ENCODE data around the gene CCDC192. TPM values are rescaled to one million over a fixed set of nuclear protein-coding genes. Genes with fewer than 3 reads are reported as not detected.

CCDC192 gene
- total RNA-seq, 1 experiment from 2014 or later: 0.52 TPM

DNA sequence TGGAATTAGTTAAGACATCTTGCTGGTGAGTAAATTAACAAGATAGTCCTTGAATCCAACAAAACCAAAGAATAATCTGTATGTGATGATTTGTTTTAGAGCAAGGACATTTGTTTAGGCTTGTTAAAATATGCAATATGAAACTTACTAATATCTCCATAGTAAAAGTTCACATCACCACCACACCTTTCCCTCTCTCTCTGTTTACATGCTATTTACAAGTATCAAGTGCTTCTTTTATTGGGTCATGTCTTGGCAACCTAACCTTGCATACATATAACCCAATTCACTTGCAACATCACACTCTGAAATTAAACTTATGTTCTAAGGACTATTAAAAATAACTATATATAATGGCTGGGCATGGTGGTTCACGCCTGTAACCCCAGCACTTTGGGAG, 161.3 kb downstream of the CCDC192 start:
- H3K36me3 Mint-ChIP-seq: no peaks in the 10 kb centered on the region
- peaks cover 3% of the 10 kb centered on the region; the same call in 1 of the 2 replicates for H3K27me3 Mint-ChIP-seq (ENCODE audit: low read depth)
- no peaks in the 10 kb centered on the region for H3K4me1 Mint-ChIP-seq
- no peak for ATAC-seq
- TF ChIP-seq NR2C2 (CRISPR knock-in tag; IDR thresholded peaks at IDR 0.05) (no peak), ZBTB43 (CRISPR knock-in tag; IDR thresholded peaks at IDR 0.05) (no peak), ZNF219 (CRISPR knock-in tag; IDR thresholded peaks at IDR 0.05; ENCODE audit: borderline replicate concordance) (no peak), CBFB (CRISPR knock-in tag; IDR thresholded peaks at IDR 0.05; ENCODE audit: low read depth) (no peak), OVOL2 (CRISPR knock-in tag; IDR thresholded peaks at IDR 0.05; ENCODE audit: borderline replicate concordance) (no peak), AR (CRISPR knock-in tag; IDR thresholded peaks at IDR 0.05) (no peak), ZNF232 (CRISPR knock-in tag; IDR thresholded peaks at IDR 0.05) (no peak), ZNF138 (CRISPR knock-in tag; conservative IDR thresholded peaks at IDR 0.05) (no peak), SMAD4 (CRISPR knock-in tag; IDR thresholded peaks at IDR 0.05) (no peak), CREM (CRISPR knock-in tag; IDR thresholded peaks at IDR 0.05) (no peak)
- TF ChIP-seq, protein P1, sequence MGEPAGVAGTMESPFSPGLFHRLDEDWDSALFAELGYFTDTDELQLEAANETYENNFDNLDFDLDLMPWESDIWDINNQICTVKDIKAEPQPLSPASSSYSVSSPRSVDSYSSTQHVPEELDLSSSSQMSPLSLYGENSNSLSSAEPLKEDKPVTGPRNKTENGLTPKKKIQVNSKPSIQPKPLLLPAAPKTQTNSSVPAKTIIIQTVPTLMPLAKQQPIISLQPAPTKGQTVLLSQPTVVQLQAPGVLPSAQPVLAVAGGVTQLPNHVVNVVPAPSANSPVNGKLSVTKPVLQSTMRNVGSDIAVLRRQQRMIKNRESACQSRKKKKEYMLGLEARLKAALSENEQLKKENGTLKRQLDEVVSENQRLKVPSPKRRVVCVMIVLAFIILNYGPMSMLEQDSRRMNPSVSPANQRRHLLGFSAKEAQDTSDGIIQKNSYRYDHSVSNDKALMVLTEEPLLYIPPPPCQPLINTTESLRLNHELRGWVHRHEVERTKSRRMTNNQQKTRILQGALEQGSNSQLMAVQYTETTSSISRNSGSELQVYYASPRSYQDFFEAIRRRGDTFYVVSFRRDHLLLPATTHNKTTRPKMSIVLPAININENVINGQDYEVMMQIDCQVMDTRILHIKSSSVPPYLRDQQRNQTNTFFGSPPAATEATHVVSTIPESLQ (CRISPR knock-in tag; IDR thresholded peaks at IDR 0.05): no peak
- TF ChIP-seq, protein P2, sequence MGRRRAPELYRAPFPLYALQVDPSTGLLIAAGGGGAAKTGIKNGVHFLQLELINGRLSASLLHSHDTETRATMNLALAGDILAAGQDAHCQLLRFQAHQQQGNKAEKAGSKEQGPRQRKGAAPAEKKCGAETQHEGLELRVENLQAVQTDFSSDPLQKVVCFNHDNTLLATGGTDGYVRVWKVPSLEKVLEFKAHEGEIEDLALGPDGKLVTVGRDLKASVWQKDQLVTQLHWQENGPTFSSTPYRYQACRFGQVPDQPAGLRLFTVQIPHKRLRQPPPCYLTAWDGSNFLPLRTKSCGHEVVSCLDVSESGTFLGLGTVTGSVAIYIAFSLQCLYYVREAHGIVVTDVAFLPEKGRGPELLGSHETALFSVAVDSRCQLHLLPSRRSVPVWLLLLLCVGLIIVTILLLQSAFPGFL (CRISPR knock-in tag; IDR thresholded peaks at IDR 0.05; ENCODE audit: borderline replicate concordance): no peak
- H3K27ac Mint-ChIP-seq: no peak overlapping the region
- no peak overlapping the region for H3K4me3 Mint-ChIP-seq
- DNase-seq (ENCODE audit: low spot score): no peak
- ChIA-PET POLR2A (no interaction called here), CTCF (interaction anchor here (0.6 to 1.7 kb wide), 7 partner anchors 11 to 301 kb away, joined by 3 to 11 read pairs (median 8); no protein-coding TSS in a partner anchor)
- no peaks in the 10 kb centered on the region for H3K9me3 Mint-ChIP-seq

DNA sequence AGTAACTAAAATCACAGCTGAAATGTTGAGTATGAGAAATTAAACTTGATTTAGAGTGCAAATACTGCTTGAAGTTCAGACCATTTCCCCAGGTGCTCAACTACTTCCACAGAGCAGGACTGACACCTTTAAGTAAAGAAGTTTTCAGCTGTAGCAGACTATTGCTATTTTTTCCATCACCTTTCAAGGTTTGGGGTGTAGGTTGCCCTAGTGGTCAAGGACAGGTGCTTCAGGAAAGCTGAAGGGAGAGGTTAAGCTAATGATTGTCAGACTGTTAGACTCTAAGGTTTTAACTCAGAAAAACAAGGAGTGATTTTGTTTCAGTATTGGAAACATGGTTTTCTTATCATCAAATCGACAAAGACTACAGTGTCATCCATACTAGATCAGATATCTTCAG, 162.1 kb downstream of the CCDC192 start:
- Mint-ChIP-seq H3K4me1 (no peaks in the 10 kb centered on the region), H3K27ac (no peak overlapping the region), H3K27me3 (ENCODE audit: low read depth) (no peaks in the 10 kb centered on the region), H3K4me3 (no peak overlapping the region), H3K36me3 (no peaks in the 10 kb centered on the region), H3K9me3 (no peaks in the 10 kb centered on the region)
- CTCF ChIA-PET: interaction anchor here (0.6 to 3.1 kb wide), 21 partner anchors 9 to 302 kb away, joined by 3 to 24 read pairs (median 4); no protein-coding TSS in a partner anchor
- peak; percentile 71 for ATAC-seq
- POLR2A ChIA-PET: no interaction called here
- no peak for DNase-seq (ENCODE audit: low spot score)
- TF ChIP-seq ATF1 (CRISPR knock-in tag; IDR thresholded peaks at IDR 0.05) (no peak), MYBL2 (CRISPR knock-in tag; IDR thresholded peaks at IDR 0.05) (no peak), E2F1 (CRISPR knock-in tag; IDR thresholded peaks at IDR 0.05) (no peak), E2F5 (CRISPR knock-in tag; IDR thresholded peaks at IDR 0.05) (no peak), MAX (CRISPR knock-in tag; IDR thresholded peaks at IDR 0.05) (no peak), SOX15 (CRISPR knock-in tag; IDR thresholded peaks at IDR 0.05) (no peak), HMGA2 (CRISPR knock-in tag; IDR thresholded peaks at IDR 0.05) (no peak), ZSCAN18 (CRISPR knock-in tag; IDR thresholded peaks at IDR 0.05) (no peak), TCF7 (CRISPR knock-in tag; IDR thresholded peaks at IDR 0.05; ENCODE audit: low read depth) (no peak)
- TF ChIP-seq, protein P3, sequence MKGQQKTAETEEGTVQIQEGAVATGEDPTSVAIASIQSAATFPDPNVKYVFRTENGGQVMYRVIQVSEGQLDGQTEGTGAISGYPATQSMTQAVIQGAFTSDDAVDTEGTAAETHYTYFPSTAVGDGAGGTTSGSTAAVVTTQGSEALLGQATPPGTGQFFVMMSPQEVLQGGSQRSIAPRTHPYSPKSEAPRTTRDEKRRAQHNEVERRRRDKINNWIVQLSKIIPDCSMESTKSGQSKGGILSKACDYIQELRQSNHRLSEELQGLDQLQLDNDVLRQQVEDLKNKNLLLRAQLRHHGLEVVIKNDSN (CRISPR knock-in tag; IDR thresholded peaks at IDR 0.05): no peak
- TF ChIP-seq, protein P4, sequence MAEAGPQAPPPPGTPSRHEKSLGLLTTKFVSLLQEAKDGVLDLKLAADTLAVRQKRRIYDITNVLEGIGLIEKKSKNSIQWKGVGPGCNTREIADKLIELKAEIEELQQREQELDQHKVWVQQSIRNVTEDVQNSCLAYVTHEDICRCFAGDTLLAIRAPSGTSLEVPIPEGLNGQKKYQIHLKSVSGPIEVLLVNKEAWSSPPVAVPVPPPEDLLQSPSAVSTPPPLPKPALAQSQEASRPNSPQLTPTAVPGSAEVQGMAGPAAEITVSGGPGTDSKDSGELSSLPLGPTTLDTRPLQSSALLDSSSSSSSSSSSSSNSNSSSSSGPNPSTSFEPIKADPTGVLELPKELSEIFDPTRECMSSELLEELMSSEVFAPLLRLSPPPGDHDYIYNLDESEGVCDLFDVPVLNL (CRISPR knock-in tag; IDR thresholded peaks at IDR 0.05; ENCODE audit: borderline replicate concordance, low read depth): no peak

Data from WTC11 (cell line).